ENCODE measurements around the gene USO1.
"Not testable (repeated sequence)": the region's sequence is repeated elsewhere in the genome, so short reads cannot be mapped to it uniquely, and the experiment has no call there.

The USO1 gene

GRCh38 chr4:75781305-75781704 is 56.9 kb downstream of the USO1 start:
- DNase-seq (ENCODE audit: low read depth) = no peak
- TF ChIP-seq CTCF (IDR thresholded peaks at IDR 0.05; ENCODE audit: low read depth, low read length) = no peak
- TF ChIP-seq MYC (IDR thresholded peaks at IDR 0.05; ENCODE audit: low read depth, low read length) = no peak
- TF ChIP-seq MAX (IDR thresholded peaks at IDR 0.05; ENCODE audit: low read depth, low read length) = no peak
- TF ChIP-seq POLR2A (IDR thresholded peaks at IDR 0.05; ENCODE audit: extremely low read depth, insufficient read length) = no peak
- H3K4me3 ChIP-seq (ENCODE audit: low read depth, low read length) = no peak overlapping the region

GRCh38 chr4:75786526-75786925 is 62.1 kb downstream of the USO1 start:
- H3K4me3 ChIP-seq (ENCODE audit: low read depth, low read length) = no peak overlapping the region
- DNase-seq (ENCODE audit: low read depth) = no peak
- TF ChIP-seq MYC (IDR thresholded peaks at IDR 0.05; ENCODE audit: low read depth, low read length) (no peak), POLR2A (IDR thresholded peaks at IDR 0.05; ENCODE audit: extremely low read depth, insufficient read length) (no peak), MAX (IDR thresholded peaks at IDR 0.05; ENCODE audit: low read depth, low read length) (no peak), CTCF (IDR thresholded peaks at IDR 0.05; ENCODE audit: low read depth, low read length) (no peak)

- no peak for DNase-seq (ENCODE audit: low read depth)
- TF ChIP-seq POLR2A (IDR thresholded peaks at IDR 0.05; ENCODE audit: extremely low read depth, insufficient read length) (no peak), MAX (IDR thresholded peaks at IDR 0.05; ENCODE audit: low read depth, low read length) (no peak), MYC (IDR thresholded peaks at IDR 0.05; ENCODE audit: low read depth, low read length) (no peak), CTCF (IDR thresholded peaks at IDR 0.05; ENCODE audit: low read depth, low read length) (no peak)
- H3K4me3 ChIP-seq (ENCODE audit: low read depth, low read length) = no peak overlapping the region
Observed at GRCh38 chr4:75786938-75787337, 62.6 kb downstream of the USO1 start.

GRCh38 chr4:75790024-75790423 is 65.6 kb downstream of the USO1 start:
- TF ChIP-seq POLR2A (IDR thresholded peaks at IDR 0.05; ENCODE audit: extremely low read depth, insufficient read length) = no peak
- no peak for TF ChIP-seq MAX (IDR thresholded peaks at IDR 0.05; ENCODE audit: low read depth, low read length)
- TF ChIP-seq MYC (IDR thresholded peaks at IDR 0.05; ENCODE audit: low read depth, low read length) = no peak
- no peak for TF ChIP-seq CTCF (IDR thresholded peaks at IDR 0.05; ENCODE audit: low read depth, low read length)
- no peak overlapping the region for H3K4me3 ChIP-seq (ENCODE audit: low read depth, low read length)

GRCh38 chr4:75800972-75801371 is 76.6 kb downstream of the USO1 start:
- TF ChIP-seq MAX (IDR thresholded peaks at IDR 0.05; ENCODE audit: low read depth, low read length) (no peak), MYC (IDR thresholded peaks at IDR 0.05; ENCODE audit: low read depth, low read length) (no peak), POLR2A (IDR thresholded peaks at IDR 0.05; ENCODE audit: extremely low read depth, insufficient read length) (no peak), CTCF (IDR thresholded peaks at IDR 0.05; ENCODE audit: low read depth, low read length) (no peak)
- H3K4me3 ChIP-seq (ENCODE audit: low read depth, low read length) = no peak overlapping the region
- DNase-seq (ENCODE audit: low read depth) = no peak

More at GRCh38 chr4:75790024-75790423, 65.6 kb downstream of the USO1 start:
- DNase-seq (ENCODE audit: low read depth) = no peak

- not testable (repeated sequence) for H3K4me3 ChIP-seq (ENCODE audit: low read depth, low read length); DNase-seq (ENCODE audit: low read depth)
Observed at GRCh38 chr4:75806035-75806434, 81.7 kb downstream of the USO1 start.
